Activated CD8-positive, alpha-beta memory T cell treated with anti-CD3 and anti-CD28 coated beads for 4 hours (primary cell): Measurements from ENCODE around the gene PPP4R4.

ENCODE experiments used
- DNase-seq, 2 donors: peaks; one replicate each; pipeline ENCODE4 v3.0.0-alpha.2; 2020; ENCODE audit warnings: low read depth in 2 of 2

The PPP4R4 gene

GRCh38 chr14:94173885-94174603, at the start of gene PPP4R4:
Gene PPP4R4 (plus strand): TSS chr14:94174322. CDS start chr14:94174466, 144 bp downstream.
- DNase-seq: peak; percentile 65 to 75

DNA sequence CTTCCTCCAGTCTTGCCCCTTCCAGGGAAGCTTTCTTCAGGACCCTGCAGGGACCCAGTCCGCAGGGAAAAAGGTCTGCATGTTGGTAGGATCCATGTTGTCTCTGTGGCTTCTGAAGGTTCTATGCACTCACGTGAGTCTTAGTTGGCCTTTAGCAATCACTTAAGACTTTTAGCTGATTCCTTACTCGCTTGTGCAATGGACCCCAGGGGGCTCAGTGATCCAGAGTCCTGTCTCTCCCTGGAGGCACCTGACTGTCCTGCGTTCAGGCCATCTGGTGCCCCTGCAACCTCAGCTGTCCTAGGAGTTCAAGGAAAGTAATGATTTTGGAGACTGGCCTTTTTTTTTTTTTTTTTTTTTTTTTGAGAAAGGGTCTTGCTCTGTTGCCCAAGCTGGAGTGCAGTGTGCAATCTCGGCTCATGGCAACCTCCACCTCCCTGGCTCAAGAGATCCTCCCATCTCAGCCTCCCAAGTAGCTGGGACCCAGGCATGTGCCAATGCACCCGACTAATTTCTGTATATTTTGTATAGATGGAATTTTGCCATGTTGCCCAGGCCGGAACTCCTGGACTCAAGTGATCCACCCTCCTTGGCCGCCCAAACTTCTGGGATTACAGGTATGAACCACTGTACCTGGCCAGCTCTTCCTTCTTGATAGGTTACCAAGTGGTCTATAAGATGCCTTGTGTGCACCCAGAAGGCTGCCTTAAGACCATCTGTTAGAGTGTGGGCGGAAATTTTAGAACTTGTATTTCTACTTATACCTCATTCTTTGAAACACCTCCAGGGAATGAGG, 49.3 kb upstream of the PPP4R4 start:
- DNase-seq: no peak

DNA sequence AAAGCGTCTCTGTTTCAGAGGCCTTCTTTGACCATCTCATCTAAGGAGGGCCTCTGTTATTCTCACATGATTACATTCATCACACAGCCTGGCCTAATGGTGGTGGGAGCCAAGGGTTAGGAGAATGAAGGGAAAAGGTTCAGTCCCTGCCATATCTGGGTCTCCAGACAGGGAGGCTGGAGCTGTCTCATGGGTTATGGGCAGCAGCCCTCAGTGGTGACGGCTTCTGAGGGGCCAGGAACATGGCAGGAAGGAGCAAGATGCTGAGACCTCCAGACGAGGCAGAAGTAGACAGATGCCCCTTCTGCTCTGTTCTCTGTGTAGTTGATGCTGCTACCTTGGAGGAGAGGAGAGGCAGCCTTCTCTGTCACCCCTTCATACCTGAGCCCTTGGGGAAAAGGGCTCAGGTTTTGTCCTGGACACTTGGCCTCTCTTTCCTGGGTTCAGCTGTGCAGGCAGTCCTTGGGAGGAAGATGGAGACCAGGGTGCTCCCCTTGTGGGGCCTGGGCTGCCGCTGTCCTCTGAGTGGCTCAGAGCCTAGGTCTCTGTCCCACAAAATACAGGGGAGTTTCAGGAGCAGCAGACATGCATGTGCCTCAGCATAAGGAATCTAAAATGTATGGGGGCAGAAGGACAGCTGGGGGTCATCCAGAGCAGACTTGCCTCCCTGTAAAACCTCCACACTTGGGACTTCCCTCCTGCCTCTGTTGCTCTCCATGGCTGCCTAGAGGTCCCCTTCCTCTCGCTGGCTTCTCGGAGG, 48.3 kb upstream of the PPP4R4 start:
- DNase-seq: no peak

GRCh38 chr14:94126419-94126677, 47.8 kb upstream of the PPP4R4 start:
- no peak for DNase-seq

DNA sequence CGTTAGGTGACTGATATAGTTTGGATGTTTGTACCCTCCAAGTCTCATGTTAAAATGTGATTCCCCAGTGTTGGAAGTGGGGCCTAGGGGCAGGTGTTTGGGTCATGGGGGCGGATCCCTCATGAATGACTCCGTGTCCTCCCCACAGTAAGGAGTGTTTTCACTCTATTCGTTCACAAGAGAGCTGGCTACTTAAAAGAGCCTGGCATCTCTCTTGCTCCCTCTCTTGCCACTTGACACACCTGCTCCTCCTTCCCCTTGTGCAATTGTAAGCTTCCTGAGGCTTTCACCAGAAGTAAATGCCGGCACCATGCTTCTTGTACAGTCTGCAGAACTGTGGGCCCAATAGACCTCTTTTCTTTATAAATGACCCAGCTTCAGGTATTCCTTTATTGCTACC, 47.3 kb upstream of the PPP4R4 start:
- no peak for DNase-seq

DNA sequence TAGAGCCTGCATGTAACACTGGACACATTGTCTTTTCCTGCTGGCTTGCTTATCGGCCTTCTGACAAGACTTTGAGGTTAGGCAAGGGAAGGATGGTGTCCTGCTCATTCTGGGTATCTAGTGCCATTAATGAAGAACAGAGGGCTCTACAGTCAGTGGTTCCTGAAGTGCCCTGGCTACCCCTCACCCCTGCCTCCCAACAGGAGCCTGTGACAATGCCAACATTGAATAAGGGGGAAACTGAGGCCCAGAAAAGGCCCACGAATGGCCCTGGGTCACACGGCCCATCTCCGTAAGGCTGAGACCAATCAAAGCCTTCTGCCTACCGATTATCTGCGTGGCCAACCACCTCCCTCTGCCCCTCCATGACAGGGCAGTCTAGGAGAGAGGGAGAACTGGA, 46.8 kb upstream of the PPP4R4 start:
- DNase-seq: no peak

DNA sequence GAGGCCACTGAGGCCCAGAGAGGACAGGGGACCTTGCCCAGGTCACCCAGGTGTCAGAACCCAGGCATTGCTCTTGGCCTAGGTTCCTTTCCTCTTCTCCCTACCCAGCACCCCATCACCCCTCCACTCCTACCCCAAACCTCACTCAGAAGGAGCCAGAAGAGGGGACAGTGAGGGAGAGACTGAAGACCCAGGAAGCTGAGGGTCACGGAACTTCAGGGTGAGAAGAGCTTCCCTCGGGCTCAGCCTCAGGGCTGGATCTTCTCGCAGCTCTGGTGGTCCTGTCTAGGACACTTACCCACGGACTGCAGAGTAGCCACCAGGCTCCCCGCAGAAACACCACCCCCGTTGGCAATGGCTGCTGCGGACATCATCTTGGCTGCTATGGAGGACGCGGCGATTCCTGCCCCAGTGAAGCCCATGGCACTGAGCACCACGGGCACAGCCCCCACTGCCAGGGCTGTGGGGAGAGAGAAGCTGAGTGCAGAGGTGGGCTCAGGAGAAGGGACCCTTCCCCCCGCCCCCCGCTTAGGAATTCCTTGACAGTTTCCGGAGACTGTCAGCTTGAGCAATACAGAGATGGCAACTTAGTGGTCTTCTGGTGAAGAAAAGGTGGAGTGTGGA, 45.8 kb upstream of the PPP4R4 start:
- no peak for DNase-seq

DNA sequence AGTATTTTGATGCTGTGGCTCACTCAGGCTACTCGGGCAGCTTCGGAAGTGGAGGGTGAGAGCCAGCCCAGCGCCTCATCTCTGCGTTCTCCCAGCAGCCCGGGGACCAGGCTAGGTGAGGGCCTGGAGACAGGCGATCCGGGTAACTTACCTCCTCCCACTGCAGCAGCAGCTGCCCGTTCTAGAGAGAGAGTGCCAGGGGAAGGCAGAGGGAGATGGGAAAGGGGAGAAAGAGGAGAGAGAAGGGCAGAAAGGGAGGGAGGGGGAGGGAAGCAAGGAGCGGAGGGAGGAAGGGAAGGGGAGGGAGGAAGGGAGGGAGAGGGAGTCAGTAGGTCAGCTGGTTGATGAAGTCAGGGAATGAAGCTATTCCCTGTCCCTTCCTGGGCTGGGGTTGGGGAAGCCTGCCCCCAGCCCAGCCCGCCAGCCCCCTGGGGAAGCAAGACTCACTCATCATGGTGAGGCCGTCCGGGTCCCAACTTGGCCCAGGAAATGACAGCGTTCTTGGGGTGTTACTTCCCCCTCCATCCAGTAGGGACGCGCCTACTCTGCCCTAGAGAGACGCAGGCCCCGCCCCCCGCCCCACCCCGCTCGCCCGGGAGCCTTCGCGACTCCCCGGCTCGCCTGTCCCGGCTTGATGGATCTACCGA, 44.9 kb upstream of the PPP4R4 start, which contains the start of gene IFI27L2:
IFI27L2 (minus strand) TSS at position 494 of the 647 bp plus-strand sequence; CDS start at position 454, 40 bp downstream.
- DNase-seq: peak; percentile 11 to 27

DNA sequence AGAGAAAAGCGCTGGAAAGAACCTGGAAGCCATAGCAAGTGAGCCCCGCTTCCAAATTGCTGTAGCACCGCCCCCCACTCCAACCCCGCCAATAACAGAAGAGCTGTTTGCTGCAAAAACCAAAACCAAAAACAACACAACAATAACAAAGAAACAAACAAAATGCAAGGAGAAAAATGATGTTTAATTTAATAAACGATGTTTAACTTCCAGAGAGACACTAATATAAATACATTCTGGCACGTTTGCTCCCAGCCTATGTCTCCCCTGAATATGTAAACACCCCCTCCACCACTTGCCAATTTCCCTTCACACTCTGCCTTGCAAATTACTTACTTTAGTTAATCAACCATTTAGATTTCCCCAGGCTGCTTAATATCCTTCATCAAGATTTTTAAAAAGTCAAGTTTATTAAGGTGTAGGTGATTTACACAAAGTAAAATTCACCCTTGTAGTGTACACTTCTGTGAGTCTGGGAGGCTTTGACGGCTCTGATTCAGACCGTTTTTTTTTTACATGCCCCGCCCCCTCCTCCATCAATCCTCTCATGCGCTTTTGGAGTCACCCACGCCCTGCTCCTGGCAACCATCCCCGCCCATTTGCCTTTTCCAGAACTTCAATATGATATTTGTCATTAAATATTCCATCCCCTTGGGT, 44.2 kb upstream of the PPP4R4 start:
- DNase-seq: no peak

- peak; percentile 14 to 29 for DNase-seq
Measured at GRCh38 chr14:94132285-94132887, 41.7 kb upstream of the PPP4R4 start.

DNA sequence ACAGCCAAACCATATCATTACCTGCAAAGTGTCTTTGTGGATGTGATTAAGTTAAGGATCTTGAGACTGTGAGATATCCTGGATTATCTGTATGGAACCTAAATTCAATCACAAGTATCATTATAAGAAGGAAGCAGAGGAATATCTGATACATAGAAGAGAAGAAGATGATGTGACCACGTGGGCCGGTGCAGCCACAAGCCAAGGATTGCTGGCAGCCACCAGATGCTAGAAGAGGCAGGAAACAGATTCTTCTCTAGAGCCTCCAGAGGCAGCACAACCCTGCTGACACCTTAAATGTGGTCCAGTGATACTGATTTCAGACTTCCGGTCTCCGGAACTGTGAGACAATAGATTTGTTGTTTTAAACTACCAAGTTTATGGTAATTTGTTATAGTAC, 38.6 kb upstream of the PPP4R4 start:
- no peak for DNase-seq

- DNase-seq: peak; percentile 61 to 67
Measured at GRCh38 chr14:94136575-94137331, 37.4 kb upstream of the PPP4R4 start.

- no peak for DNase-seq
Measured at GRCh38 chr14:94138251-94138650, 35.9 kb upstream of the PPP4R4 start.

DNA sequence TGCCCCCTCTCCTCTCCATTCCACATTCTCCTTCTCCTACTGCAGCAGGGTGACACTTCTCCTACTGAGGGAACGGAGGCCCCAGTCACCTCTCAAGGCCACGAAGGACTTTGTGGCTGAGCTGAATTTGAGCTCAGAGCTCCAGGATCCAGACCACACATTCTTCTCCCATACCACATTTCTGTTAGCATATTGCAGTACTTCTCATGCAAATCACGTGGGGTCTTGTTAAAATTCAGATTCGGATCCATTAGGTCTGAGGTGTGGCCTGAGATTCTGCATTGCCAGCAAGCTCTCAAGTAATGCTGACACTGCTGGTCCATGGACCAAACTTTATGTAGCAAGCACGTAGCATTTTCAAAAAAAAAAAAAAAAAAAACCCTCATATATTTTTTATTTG, 35.1 kb upstream of the PPP4R4 start:
- DNase-seq: no peak

DNA sequence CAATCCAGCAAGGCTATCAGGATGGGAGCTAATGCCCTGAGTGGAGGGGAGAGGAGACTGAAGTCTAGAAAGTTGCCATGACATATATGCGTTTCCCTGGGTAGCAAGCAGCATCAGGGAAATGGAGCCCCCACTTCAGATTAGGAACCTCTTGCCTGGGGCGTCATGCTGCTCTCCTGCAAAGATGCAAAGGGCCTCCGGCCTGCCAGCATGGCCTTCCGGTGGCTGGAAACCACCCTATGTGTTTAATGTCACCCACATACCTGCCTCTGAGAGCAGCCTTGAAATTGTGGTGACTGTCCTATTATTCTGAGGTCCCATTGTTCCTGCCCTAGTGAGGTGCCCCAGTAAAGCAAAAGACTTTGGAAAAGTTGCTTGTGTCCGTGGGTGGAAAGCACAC, 34.7 kb upstream of the PPP4R4 start:
- DNase-seq: no peak

DNA sequence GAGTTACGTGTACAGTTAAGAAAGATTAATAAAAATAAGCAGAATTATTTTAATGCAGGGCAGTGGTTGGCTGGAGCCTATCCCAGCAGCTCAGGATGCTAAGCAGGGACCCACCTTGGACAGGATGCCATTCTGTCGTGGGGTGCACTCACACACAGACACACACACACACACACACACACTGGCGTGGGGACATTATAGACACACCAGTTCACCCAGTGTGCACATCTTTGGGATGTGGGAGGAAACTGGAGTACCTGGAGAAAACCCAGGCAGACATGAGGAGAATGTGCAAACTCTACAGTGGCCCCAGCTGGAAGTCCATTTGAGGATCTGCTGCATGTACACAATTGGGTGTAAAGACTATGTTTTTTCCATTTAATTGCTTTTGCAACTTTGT, 31.9 kb upstream of the PPP4R4 start:
- DNase-seq: no peak

- no peak for DNase-seq
Measured at GRCh38 chr14:94142836-94143235, 31.3 kb upstream of the PPP4R4 start.

DNA sequence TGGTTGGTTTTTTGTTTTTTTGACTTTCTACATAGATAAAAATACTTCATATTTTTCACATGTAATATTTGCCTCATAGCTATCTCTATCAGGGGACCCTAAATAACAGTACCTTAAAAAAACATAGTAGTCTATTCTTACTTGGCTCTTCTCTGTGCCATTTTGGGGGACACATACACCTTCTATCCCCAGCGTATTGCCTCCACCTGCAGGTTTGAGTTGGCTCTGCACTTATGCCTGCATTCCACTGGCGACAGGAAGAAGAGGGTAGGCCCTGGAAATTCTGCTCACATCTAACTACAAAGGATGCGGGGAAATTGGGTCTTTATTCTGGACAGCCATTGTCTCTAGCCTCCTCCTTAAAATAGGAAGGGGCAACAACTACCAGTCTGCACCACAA, 30.9 kb upstream of the PPP4R4 start:
- DNase-seq: no peak

DNA sequence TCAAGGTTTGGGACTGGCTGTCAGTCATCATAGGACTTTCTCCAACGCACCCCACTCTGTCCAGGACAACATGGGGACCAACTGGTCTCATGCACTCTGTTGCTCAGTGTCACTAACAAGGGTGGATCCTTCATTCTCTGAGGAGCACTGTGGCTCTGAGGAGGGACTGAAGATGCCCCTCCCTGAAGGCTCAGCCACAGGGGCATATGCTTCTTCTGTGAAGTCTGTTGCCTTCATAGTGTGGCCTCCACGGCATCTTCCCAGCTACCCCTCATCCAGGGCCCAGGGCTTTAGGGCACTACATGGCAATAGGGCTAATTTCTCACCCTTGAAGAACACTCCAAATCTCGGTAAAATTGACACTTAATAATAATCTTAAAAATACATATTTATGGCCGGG, 30.4 kb upstream of the PPP4R4 start:
- DNase-seq: no peak

DNA sequence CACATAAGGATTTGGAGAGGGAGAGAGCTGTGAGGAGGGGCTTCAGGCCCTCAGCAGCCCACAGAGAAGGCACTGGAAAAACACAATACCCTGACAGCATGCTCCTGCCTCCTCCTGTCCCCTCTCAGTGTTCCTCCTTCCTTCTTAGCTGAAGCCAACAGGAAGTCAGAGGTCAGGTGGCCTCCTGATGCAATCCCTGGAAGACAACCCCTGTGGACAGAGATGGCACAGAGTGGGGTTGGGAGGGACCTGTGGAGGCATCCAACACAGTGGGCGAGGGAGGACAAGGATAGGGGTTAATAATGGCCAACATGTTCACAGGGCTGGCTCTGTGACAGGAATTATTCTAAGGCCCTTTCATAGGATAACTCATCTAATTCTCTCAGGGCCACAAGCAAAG, 29.4 kb upstream of the PPP4R4 start:
- no peak for DNase-seq
